ENCODE measurements around the gene TSPAN15.

TSPAN15 gene

DNA sequence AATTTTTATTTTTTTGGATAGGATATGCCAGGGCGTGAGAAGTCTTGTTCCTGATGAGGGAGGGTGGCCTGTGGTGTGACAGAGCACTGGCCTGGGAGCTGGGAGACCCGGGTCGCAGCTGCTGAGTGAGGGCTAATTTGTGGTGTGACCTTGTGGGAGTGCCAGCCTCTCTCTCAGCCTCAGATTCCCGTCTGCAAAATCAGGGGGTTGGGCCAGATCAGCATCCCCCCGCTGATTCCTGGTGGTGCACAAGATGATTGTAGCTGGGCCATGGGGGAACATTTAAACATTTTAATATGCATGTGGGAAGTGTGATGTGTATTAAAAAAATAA lies 14.9 kb downstream of the TSPAN15 start:
- no peak for DNase-seq (ENCODE audit: low read depth in 2 of 2)

DNA sequence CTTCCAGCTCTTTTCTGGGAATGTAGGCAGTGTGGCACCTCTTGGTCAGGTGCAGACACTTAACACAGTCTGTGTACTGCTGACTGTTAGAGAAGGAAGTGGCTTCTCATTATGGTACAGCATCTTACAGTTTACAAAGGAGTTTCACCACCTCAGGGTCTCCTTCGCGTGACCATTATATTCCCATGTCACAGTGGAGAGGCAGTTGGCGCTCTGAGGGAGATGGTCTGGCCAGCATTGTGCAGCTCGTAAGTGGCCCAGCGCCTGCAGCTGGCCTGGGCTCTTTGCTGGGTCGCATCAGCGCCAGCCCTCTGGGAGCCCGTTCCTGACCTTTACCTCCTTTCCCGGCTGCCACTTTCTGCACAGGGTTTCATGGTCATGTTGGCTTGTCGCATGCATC lies 15.4 kb downstream of the TSPAN15 start:
- no peak for DNase-seq (ENCODE audit: low read depth in 2 of 2)

DNA sequence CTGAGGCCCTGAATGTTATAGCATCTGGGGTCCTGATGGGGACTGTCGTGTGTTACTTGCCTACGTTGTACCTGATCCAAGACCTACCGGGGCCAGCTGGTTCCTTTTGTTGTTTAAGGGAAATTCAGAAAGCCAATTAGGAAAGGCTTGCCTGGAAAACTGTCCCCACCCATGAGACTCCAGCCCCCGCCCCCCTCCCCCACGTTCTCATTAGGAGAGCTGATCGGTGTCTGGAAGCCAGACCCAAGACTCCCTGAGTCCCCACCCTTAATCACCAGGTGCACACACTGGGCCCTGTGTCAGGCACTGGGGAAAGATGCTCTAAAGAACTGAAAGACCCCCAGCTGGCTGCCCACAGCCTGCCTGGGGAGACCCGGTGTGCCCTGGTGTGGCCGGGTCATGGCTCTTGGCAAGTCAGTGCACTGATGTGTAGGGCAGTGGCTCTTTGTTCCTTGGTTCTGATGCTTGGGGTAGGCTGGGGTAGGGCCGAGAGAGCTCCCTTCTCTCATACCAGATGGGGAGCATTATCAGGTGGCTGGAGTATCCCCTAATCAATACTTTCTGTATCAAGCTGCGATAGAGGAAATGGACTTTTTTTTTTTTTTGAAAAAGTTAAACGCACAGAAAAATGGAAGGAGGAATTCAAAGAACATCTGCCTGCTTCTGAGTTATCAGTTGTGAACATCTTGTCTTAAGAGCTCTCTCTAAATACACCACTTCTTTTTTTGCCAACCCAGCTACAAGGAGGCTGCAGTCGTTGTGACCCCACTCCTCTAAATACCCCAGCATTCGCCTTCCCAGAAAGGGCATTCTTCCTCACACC lies 16.9 kb downstream of the TSPAN15 start:
- DNase-seq (ENCODE audit: low read depth in 2 of 2) = no peak

DNA sequence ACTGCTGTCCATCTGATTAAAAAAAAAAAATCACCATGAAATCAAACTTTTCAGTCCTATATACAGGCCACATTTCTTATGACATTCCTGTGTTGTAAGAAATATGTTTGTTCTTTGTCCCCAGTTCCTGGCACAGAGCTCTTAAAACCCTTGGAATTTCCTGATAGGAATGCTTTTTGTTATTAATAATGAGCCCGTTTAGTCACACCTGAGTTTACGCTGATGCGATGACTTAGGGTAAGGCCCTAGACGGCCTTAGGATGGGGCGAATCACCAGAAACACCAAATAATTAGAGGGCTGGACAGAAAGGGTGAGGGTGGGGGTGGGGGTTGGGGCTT lies 17.5 kb downstream of the TSPAN15 start:
- DNase-seq (ENCODE audit: low read depth in 2 of 2) = no peak

DNA sequence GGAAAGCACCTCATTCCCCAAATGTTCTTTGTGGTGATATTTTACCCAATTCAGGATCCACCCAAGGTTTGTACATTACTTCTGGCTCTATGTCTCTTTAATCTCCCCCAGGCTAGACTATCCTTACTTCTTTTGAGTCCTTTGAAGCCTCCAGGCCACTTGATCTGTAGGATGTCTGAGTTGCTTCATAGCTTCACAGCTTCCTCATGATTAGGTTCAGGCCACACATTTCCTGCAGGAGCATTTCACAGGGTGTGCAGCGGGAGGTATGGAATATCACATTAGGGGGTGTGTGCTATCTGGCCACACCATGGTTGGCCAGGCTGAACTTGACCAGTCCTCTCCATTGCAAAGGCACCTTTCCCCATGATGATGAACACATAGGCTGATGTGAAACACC lies 18.7 kb downstream of the TSPAN15 start:
- no peak for DNase-seq (ENCODE audit: low read depth in 2 of 2)

DNA sequence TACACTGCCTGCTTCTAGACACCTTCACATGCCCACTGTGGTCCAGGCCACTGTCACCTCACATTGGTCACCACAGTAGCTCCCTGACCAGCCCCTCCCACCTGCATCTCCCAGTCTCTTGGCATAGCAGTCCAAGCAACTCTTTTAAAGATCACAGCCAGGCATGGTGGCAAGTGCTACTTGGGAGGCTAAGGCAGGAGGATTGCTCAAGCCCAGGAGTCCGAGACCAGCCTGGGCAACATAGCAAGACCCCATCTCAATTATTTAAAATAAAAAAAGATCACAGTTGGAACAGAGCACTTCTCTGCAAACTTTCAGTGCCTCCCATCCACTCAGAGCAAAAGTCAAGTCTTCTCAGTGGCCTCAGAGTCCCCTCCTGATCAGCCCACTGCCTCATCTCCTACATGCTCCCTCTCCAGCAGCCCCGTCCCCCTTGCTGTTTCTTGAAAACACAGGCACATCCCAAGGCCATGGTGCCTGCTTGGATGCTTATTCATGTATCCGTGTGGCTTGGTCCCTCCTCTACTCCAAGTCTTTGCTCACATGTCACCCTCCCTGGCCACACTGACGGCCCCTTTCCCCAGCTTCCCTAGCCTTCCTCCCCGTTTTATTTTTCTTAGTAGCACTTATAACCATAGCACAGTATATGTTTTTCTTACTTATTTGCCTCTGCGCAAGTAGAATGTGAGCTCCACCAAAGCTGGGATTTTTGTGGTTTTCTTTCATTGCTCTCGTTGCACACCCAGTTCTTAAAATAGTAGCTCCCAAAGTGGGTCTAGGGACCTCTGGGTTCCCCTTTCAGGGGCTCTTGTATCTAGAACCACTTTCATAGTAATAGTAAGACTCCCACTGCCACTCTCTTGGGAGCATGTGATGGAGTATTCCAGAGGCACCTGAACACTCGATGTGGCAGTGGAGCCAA lies 19.5 kb downstream of the TSPAN15 start:
- DNase-seq (ENCODE audit: low read depth in 2 of 2) = no peak

DNA sequence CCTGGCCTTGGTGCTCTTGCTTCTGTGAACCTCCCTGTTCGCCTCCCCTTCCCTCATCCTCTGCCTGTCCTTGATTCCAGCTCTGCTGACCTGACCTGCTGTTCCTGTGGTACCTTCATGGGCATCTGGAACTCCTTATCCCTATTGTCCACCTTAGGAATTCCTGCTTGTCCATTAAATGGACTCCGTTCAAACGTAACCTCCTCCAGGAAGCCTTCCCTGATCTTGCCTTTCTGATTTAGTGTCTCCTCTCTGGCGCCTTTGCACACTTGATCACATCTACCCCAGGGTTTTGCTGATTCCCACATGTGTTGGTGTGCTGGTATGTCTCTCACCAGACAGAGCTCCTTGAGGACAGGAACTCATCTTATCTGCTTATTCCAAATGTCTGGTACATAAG lies 20.9 kb downstream of the TSPAN15 start:
- no peak for DNase-seq (ENCODE audit: low read depth in 2 of 2)

DNA sequence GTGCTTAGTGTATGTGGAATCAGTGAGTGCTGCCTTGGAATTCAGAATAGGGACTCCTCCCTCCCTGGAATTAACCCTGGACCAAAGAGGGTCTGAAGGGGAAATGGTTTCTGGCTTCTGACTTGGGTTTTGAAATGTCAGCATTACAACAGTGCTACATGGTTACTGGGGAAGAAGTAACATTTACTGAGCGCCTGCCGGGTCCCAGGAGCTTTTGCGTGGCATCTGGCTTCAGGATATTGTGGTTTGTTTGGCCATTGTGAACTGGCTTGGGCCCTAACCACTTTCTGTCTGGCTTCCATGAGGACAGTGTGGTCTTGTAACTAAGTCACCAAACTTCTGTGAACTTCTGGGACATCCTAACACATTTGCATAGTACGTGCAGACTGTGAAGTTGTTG lies 21.3 kb downstream of the TSPAN15 start:
- no peak for DNase-seq (ENCODE audit: low read depth in 2 of 2)

DNA sequence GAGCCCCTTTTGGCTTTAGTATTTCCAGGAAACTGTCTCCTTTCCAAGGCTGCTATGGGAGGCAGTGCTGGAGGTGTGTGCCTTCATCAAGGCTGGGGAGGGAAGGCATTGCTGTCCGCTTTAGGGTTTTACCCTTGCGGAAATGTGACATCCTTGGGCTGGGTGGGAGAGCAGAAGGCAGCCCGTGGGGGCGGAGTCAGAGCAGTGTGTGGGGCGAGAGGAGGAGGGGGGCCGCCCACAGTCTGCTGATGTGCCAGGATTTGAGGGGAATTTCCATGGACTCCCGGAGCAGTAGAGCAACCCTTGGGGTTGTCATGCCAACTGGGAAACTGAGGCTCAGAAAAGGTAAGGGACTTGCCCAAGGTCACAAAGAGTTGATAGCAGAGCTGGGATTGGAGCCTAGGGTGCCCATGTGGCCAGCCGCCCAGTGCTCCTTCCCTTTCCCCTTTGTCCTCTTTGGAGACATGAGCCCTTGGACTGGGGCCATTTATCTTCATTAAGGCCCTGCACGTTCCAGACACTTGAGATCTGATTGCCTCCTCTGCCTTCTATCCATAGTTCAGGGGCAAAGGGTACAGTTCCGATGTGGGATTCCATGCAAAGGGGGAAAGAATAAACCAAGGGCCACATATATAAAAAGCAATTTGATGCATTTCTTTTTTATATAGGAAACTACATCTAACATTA lies 22.2 kb downstream of the TSPAN15 start:
- DNase-seq (ENCODE audit: low read depth in 2 of 2) = no peak

DNA sequence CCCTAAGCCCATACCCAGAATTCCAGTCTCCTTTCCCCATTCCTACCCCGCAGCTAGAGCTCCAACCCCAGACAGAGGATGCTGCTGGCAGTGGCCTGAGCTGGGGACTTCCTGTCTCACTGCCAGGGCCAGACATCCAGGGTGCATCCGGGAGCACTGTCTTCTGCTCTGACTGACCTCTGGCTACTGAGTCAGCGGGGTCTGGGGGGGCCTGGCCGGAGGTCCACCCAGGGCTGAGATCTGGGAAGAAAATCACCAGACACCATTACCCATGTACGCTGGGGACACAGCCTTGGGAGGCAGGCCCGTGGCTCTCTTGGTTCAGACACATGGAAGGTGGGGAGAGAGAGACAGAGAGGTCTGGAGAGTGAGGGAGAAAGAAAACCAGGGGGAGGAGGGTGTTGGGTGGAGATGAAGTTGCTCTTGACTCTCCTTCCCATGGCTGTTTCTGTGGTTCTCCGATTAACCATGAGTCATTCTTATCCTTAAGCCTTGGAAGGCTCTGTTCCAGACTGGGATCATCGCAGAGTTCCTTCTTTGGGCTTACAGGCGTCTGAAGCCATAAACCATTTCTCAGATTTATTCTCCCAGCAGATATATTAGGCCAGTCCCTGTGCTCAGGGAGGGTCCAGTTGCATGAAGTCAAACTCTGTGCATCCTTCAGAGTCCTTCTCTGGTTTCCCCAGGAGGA lies 23.6 kb downstream of the TSPAN15 start:
- DNase-seq (ENCODE audit: low read depth in 2 of 2) = no peak

DNA sequence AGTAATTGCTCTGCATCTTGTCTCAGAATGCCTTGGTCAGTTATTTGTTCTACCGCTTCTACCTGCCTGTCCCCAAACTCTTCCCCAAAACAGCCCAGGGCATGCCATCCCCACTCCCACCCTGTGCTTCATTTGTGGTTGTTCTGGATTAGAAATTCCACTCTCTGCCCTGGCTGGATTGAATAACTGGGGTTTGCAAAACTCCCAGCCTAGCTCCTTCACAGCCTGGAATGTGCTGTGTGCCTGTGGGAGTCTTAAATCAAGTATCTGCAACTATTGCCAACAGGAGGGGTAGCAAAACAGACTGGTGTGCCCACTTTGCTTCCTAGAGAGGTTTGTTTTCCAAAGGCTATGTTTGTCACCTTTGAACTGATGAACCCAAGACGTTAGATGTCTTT lies 24.2 kb downstream of the TSPAN15 start:
- DNase-seq (ENCODE audit: low read depth in 2 of 2) = no peak

DNA sequence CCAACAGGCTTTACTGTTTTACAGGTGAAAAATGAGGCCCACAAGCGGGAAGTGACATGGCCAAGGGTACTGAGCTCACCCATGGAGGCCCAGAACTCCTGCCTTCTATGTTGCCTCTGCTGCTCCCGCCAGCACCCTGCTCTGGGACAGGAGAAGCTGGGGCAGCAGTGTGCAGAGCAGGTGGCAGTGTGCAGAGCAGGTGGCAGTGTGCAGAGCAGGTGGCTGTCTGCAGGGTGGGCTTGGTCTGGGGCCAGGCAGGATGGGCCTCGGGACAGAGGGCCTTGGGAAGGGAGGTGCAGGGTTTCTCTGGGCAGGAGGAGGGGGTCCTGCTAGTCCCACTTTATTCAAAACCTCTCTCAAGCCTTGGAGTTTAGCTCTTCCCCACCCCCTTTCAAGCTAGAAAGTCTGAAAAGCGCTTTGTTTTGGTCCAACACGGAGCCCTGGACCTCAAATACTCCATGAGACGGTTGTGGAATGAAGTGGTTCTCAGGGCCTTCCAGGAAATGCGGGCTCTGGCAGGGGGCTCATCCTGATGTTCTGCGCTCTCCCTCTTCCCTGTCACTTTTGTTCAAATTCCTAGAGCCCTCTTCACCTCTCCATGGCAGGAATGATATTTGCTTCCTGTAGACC lies 26.8 kb downstream of the TSPAN15 start:
- no peak for DNase-seq (ENCODE audit: low read depth in 2 of 2)

DNA sequence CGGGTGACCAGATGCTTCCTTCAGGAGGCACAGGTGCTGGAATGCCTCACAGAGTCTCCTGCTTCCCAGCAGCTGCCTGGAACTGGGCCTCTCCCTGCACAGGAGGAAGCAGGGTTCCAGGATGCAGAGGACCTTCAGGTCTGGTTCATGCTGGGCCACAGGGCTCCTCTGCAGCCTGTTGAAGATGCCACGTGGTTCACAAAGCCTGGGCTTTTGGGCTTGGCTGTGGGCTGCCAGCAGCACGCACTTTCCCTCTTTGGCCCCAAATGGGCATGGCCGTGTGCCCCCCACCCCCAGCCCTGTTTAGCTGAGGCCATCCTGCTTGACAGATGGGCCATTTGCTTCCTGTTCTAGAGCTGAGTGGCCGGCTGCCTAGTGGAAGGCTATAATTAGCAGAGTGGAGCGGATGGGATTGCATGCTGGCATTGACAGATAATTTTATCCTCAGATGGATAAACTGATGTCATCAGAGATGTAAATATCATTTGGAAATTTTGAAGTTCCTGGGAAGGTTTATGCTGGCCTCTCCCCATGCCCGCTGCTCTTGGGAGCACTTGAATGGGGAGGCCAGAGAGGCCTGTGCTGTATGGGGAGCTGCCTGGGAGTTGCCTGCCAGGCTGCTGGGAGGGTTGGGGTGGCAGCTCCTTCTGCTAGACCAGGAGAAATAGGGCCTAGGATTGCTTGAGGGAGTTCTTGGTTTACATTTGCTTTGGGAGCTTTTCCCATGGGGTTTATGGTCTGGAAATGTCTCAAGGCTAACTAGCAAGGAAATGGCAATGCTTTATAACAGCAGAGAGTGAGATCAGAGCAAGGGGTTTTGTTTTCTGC lies 28.2 kb downstream of the TSPAN15 start:
- no peak for DNase-seq (ENCODE audit: low read depth in 2 of 2)

DNA sequence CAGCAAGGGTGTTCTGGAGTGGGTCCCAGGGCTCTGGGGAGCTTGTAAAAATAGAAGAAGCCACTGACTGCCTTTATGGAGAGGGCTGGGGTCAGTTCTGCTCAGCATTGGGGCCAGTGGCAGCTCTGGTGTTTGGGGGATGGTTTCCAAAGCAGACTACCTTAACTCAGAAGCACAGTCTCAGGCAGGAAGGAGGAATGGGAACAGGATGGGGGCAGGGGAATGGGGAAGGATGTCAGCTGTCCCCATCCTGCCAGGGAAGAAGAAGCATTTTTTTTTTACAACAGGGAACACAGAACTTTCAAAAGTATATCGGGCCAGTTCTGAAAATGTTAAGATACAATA lies 28.8 kb downstream of the TSPAN15 start:
- DNase-seq (ENCODE audit: low read depth in 2 of 2) = no peak

DNA sequence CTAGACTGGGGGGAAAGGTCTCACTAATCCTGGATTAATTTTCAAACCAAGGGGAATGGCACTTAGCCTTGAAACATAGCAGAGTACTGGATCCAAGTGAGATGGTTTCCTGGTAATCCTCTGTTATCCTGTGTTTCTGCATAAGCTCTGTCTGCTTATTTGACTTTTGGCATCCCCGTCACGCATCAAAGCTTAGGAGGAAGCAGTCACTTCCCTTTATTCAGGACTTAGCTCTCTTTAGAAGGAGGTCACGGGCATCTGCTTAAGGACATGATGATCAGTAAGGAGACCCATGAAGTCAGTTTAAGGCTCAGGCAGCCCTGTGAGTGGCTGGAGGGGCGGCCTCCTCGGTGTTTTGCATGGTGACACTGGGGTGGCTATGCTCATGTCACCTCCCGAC lies 30.0 kb downstream of the TSPAN15 start:
- DNase-seq (ENCODE audit: low read depth in 2 of 2) = no peak

DNA sequence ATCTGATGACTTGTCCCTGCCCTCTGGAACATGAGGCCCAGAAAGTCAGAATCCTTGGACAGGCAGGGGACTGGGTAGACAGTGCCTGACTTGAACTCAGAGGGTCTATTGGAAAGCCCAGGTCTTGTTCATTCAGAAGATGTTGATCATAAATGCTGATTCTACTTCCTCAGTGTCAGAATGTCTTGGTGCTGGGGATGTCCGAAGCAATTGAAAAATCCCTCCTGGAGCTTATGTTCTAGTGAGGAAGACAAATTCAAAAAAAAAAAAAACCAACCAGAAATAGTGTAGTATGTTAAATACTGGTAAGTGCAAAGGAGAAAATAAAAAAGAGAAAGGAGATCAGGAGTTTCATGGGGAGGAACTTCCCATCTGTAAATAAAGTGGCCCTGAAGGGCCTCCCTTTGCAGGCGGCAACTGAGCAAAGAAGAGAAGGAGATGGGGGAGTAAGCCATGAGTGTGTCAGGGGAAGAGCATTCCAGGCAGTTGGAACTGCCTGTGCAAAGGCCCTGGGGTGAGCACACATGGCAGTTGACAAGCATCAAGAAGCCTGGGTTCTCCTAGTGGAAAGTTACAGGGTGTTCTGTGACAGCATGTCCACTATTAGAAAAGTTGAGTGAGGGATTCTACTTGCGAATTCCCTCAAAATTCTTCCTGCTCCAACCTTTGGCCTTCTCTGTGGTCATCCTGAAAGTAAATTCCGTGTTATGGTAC lies 30.7 kb downstream of the TSPAN15 start:
- no peak for DNase-seq (ENCODE audit: low read depth in 2 of 2)

DNA sequence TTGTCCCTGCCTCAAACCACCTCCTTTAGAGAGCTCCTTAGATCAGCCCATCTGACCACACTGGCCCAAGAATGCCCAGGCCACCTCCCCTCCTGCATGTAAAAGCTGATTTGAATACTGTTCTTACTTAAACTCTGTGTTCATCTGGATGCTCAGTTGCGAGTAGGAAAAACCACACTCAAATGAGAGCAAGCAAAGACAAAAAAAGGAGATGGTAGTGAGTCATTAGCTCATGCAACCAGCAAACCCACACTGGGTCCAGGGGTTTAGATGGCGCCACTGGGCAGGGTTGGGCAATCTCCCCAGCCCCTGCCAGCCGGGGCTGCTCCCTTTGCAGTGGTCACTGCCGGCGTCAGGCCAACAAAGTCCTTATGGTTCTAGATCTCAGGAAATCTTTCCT lies 32.7 kb downstream of the TSPAN15 start:
- DNase-seq (ENCODE audit: low read depth in 2 of 2) = no peak

DNA sequence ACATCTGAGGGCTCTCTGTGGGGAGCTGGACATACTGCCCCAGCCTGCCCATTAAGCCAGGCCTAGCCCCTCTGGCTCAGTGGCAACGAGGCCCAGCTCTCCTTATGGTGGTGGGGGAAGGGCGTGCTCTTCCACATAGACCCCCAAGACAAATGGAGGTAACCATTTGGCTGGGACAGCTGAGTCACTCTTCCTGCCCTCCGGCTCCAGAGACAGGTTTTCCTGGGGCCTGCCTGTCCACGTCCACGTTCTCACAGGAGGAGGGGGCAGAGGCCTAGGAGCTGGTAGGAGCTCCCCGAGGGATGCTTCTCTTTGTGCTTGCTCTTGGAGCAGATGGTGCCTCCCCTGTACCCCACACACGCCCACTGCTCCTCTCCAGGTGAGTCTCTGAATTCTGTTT lies 33.5 kb downstream of the TSPAN15 start:
- no peak for DNase-seq (ENCODE audit: low read depth in 2 of 2)

DNA sequence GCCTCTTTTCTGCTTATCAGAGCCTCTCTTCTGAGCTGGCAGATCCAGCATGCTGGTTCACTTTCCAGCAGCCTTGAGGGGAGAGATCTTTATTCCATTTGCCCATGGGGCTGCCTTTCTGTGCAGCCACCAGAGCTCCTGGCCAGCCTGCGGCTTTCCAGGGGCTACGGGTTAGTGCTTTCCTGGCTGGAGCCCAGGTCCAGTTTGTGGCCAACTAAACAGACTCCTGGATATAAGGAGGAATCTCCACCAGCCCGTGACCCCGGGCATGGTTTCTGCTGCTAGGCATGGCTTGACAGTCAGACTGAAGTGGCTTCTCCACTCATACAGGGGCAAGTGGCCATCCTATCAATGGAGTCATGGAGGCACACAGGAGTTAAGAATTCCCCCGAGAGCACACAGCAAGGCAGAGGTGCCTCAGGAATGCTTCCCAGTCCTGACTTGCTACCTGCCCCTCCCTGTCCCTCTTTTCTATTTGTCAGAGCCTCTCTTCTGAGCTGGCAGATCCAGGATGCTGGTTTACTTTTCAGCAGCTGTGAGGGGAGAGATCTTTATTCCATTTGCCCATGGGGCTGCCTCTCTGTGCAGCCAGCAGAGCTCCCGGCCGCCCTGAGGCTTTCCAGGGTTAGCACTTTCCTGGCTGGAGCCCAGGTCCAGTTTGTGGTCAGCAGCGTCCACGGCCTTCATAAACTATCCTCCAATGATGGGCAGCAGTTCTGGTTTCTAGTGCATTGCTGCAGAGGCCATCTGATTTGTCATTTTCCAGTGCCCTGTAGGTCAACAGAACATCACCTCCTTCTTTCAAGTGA lies 35.9 kb downstream of the TSPAN15 start:
- no peak for DNase-seq (ENCODE audit: low read depth in 2 of 2)
